Measurements from ENCODE around the gene ABCA1.

GRCh38 chr9:104740621-104741020 is 187.3 kb downstream of the ABCA1 start:
- TF ChIP-seq FOXM1 (IDR thresholded peaks at IDR 0.05; ENCODE audit: borderline replicate concordance) (no peak), ARNT (IDR thresholded peaks at IDR 0.05) (no peak), BHLHE40 (IDR thresholded peaks at IDR 0.05; ENCODE audit: borderline replicate concordance) (no peak), NFRKB (IDR thresholded peaks at IDR 0.05) (no peak), CTBP1 (IDR thresholded peaks at IDR 0.05; ENCODE audit: borderline replicate concordance) (no peak), FOXK2 (IDR thresholded peaks at IDR 0.05) (no peak), SUZ12 (IDR thresholded peaks at IDR 0.05) (no peak)
